Keratinocyte (primary cell): ENCODE results near the gene LACC1. TPM values are rescaled to one million over a fixed set of nuclear protein-coding genes. Genes with fewer than 3 reads are reported as not detected.
A peak's percentile ranks its signal among the peaks of the same experiment; 100 is the strongest.

Experiments used
- DNase-seq: peaks from one replicate; pipeline ENCODE4 v3.0.0-alpha.2; 2011; ENCODE audit warnings: low read depth, missing footprints, low spot score
- FAIRE-seq: peaks from 2 replicates; lab custom pipeline; 2011; peaks lifted over from hg19 to GRCh38; lab: Jason Lieb, UNC
- H2AFZ ChIP-seq: 2 replicates; pipeline ENCODE4 v1.6.0; 2012; ENCODE audit warnings: low read length, control low read depth, inconsistent platforms; ENCODE audit not compliant: control insufficient read depth
- H3K27ac ChIP-seq: 2 replicates; pipeline ENCODE4 v1.5.1; 2011; ENCODE audit warnings: low read length; ENCODE audit not compliant: control insufficient read depth, insufficient read depth
- H3K27me3 ChIP-seq: 3 replicates; pipeline ENCODE4 v1.6.0; 2011; ENCODE audit warnings: low read length; ENCODE audit not compliant: control insufficient read depth, insufficient read depth; ENCODE audit errors: extremely low read depth
- H3K36me3 ChIP-seq, 2 experiments: 2 replicates in 1 of 2; 3 replicates in 1 of 2; pipeline ENCODE4 v1.5.1; 2011; ENCODE audit warnings: low read length in 2 of 2, mild to moderate bottlenecking in 1 of 2; ENCODE audit not compliant: control insufficient read depth in 2 of 2, insufficient read depth in 2 of 2; ENCODE audit errors: extremely low read depth in 1 of 2
- H3K4me1 ChIP-seq: 3 replicates; pipeline ENCODE4 v1.5.1; 2011; ENCODE audit warnings: low read length; ENCODE audit not compliant: control insufficient read depth, insufficient read depth; ENCODE audit errors: extremely low read depth
- H3K4me2 ChIP-seq: 3 replicates; pipeline ENCODE4 v1.6.0; 2011; ENCODE audit warnings: low read depth, low read length; ENCODE audit not compliant: control insufficient read depth, insufficient read depth; ENCODE audit errors: extremely low read depth
- H3K4me3 ChIP-seq, 3 experiments: fragments of 200-600 bp in 1 of 3; sonication (generic) in 1 of 3; 2 replicates in 2 of 3; 3 replicates in 1 of 3; pipeline ENCODE4 v1.5.1; 2011 to 2016; ENCODE audit warnings: low read length in 3 of 3, mild to moderate bottlenecking in 3 of 3, control low read depth in 2 of 3, inconsistent platforms in 1 of 3, low read depth in 1 of 3, mixed read lengths in 1 of 3, mixed run types in 1 of 3, moderate library complexity in 1 of 3; ENCODE audit not compliant: control insufficient read depth in 2 of 3, insufficient read depth in 2 of 3; ENCODE audit errors: extremely low read depth in 1 of 3
- H3K79me2 ChIP-seq: 2 replicates; pipeline ENCODE4 v1.6.0; 2012; ENCODE audit warnings: low read length; ENCODE audit not compliant: control insufficient read depth, insufficient read depth
- H3K9ac ChIP-seq: 3 replicates; pipeline ENCODE4 v1.6.0; 2011; ENCODE audit warnings: low read length; ENCODE audit not compliant: control insufficient read depth, insufficient read depth; ENCODE audit errors: extremely low read depth
- H3K9me1 ChIP-seq: 3 replicates; pipeline ENCODE4 v1.6.0; 2011; ENCODE audit warnings: low read length; ENCODE audit not compliant: control insufficient read depth, insufficient read depth; ENCODE audit errors: extremely low read depth
- H3K9me3 ChIP-seq: 2 replicates; pipeline ENCODE4 v1.5.1; 2012; ENCODE audit warnings: low read depth, low read length; ENCODE audit not compliant: control insufficient read depth
- H4K20me1 ChIP-seq: 3 replicates; pipeline ENCODE4 v1.6.0; 2011; ENCODE audit warnings: low read length; ENCODE audit not compliant: control insufficient read depth, insufficient read depth; ENCODE audit errors: extremely low read depth
- CTCF ChIP-seq, 3 experiments: IDR thresholded peaks in 1 of 3; conservative IDR thresholded peaks in 1 of 3; optimal IDR thresholded peaks in 1 of 3; 2 replicates in 2 of 3; 3 replicates in 1 of 3; pipeline versions ENCODE3 to v1.5.1; 2011; ENCODE audit warnings: low read length in 3 of 3, mild to moderate bottlenecking in 3 of 3, moderate library complexity in 2 of 3, control low read depth in 1 of 3, inconsistent platforms in 1 of 3; ENCODE audit not compliant: insufficient read depth in 2 of 3; ENCODE audit errors: extremely low read depth in 1 of 3
- EZH2 ChIP-seq: IDR thresholded peaks from one replicate; pipeline ENCODE4 v1.6.1; 2012; ENCODE audit warnings: inconsistent platforms, mild to moderate bottlenecking, low read length, moderate library complexity
- dilution Hi-C: fragments of 300-500 bp; cut with MboI; formaldehyde crosslinking; loops from one replicate; pipeline ENCODE4 v1.7.0; 2020; ENCODE audit warnings: low sequenced_read_pairs; ENCODE audit not compliant: extremely low pct_ligation_motif_present
- polyA plus RNA-seq, 5 experiments: library from polyadenylated mRNA; depleted of rRNA in 3 of 5; stranded (reverse) in 3 of 5; stranded (forward) in 1 of 5; unstranded in 1 of 5; fragments of >200 nt; gene quantifications; 1 replicate in 1 of 5; 2 replicates in 3 of 5; 3 replicates in 1 of 5; pipeline versions ENCODE4 v1.2.1 to v1.2.3, GENCODE V29; 2011 to 2012; ENCODE audit warnings: missing spikeins in 2 of 5, low read depth in 1 of 5, low replicate concordance in 1 of 5

The LACC1 gene
- polyA plus RNA-seq, 1 donor (not counting 4 experiments of a cell fraction or from before 2014, with no cell fraction given): 6.5 TPM

GRCh38 chr13:43878892-43879754 lies 581 bp upstream of the LACC1 start, which contains the start of gene CCDC122:
Gene CCDC122, minus strand, starts transcription at chr13:43879740. Its CDS starts 10,364 bp downstream, at chr13:43869376.
- DNase-seq (no peak), FAIRE-seq (no peak)
- Histone ChIP-seq H3K36me3 (no peaks in the 10 kb centered on the region), H3K27ac (peak within 1 kb of the TSS; percentile 84), H3K4me1 (peaks cover 18% of the 10 kb centered on the region), H3K9me3 (no peaks in the 10 kb centered on the region), H3K9me1 (no peaks in the 10 kb centered on the region), H3K4me3 (peak within 1 kb of the TSS; percentile 70 to 88 (median 74)), H4K20me1 (no peaks in the 10 kb centered on the region), H3K4me2 (peak within 1 kb of the TSS; percentile 94), H3K79me2 (no peaks in the 10 kb centered on the region), H3K27me3 (no peaks in the 10 kb centered on the region), H2AFZ (peak within 1 kb of the TSS; percentile 96), H3K9ac (peak within 1 kb of the TSS; percentile 91)
- TF ChIP-seq EZH2 (no peak), CTCF (optimal IDR thresholded peaks at IDR 0.05 in 1 of 3, IDR thresholded peaks at IDR 0.05 in 1 of 3, conservative IDR thresholded peaks at IDR 0.05 in 1 of 3; ENCODE audit: extremely low read depth in 1 of 3, insufficient read depth in 2 of 3, low read length in 3 of 3) (no peak)
- dilution Hi-C loops: no loop called here

- H4K20me1 ChIP-seq: no peaks in the 10 kb centered on the region
- dilution Hi-C loops: no loop called here
- H3K9me1 ChIP-seq: no peaks in the 10 kb centered on the region
- no peaks in the 10 kb centered on the region for H3K27me3 ChIP-seq
- peak overlapping the region; percentile 84 for H3K27ac ChIP-seq
- H3K9ac ChIP-seq: peak overlapping the region; percentile 91
- no peak for TF ChIP-seq CTCF (optimal IDR thresholded peaks at IDR 0.05 in 1 of 3, IDR thresholded peaks at IDR 0.05 in 1 of 3, conservative IDR thresholded peaks at IDR 0.05 in 1 of 3; ENCODE audit: extremely low read depth in 1 of 3, insufficient read depth in 2 of 3, low read length in 3 of 3)
- TF ChIP-seq EZH2: no peak
- peak overlapping the region; percentile 96 for H2AFZ ChIP-seq
- H3K9me3 ChIP-seq: no peaks in the 10 kb centered on the region
- no peaks in the 10 kb centered on the region for H3K36me3 ChIP-seq
- H3K79me2 ChIP-seq: no peaks in the 10 kb centered on the region
- DNase-seq: no peak
- peak; percentile 34 for FAIRE-seq
- peak overlapping the region; percentile 94 for H3K4me2 ChIP-seq
- peak overlapping the region; percentile 70 to 88 (median 74) for H3K4me3 ChIP-seq
- H3K4me1 ChIP-seq: peaks cover 18% of the 10 kb centered on the region
Observed at GRCh38 chr13:43880214-43880855, 631 bp downstream of the LACC1 start.
